A549 treated with Hydrocortisone at 1 μM for 4 hours (cell line): ENCODE data around the gene FGF11. TPM values are rescaled to one million over a fixed set of nuclear protein-coding genes. Genes with fewer than 3 reads are reported as not detected.

ENCODE experiments used
- total RNA-seq: library from RNA; stranded (reverse); fragments of 200-300 nt; extraction: Qiagen RNA extraction; gene quantifications from 5 replicates; pipeline ENCODE4 v1.2.3, GENCODE V29; 2022

The FGF11 gene
- 0.93 to 1.1 TPM (median 1.0 TPM) in 5 replicates for total RNA-seq

GRCh38 chr17:7439462-7440112, at the start of gene FGF11:
TSS of gene FGF11 (plus strand) at chr17:7439512. CDS start at chr17:7439621, 109 bp downstream.

GRCh38 chr17:7394452-7395191, 44.7 kb upstream of the FGF11 start, which contains the start of gene PLSCR3:
TSS of gene PLSCR3 (minus strand) at chr17:7394525. CDS start at chr17:7394110, 415 bp downstream.

GRCh38 chr17:7403977-7404736, 35.2 kb upstream of the FGF11 start, which contains the start of gene TMEM256:
TSS of gene TMEM256 (minus strand) at chr17:7404097. CDS start at chr17:7404084, 13 bp downstream.

GRCh38 chr17:7407485-7408251, 31.6 kb upstream of the FGF11 start, which contains the start of gene NLGN2:
TSS of gene NLGN2 (plus strand) at chr17:7407845. CDS start at chr17:7408256, 411 bp downstream.

GRCh38 chr17:7419819-7420610, 19.3 kb upstream of the FGF11 start, which contains the start of gene SPEM1:
TSS of gene SPEM1 (plus strand) at chr17:7420324. CDS start at chr17:7420385, 61 bp downstream.

GRCh38 chr17:7425316-7425715, 14.0 kb upstream of the FGF11 start, which contains the start of gene SPEM2:
TSS of gene SPEM2 (plus strand) at chr17:7425616. CDS start at chr17:7425689, 73 bp downstream.

GRCh38 chr17:7428557-7428956, 10.8 kb upstream of the FGF11 start, which contains the start of gene SPEM3:
TSS of gene SPEM3 (plus strand) at chr17:7428857. CDS start at chr17:7428903, 46 bp downstream.

GRCh38 chr17:7444682-7445618, 5.6 kb downstream of the FGF11 start, which contains the start of gene CHRNB1:
TSS of gene CHRNB1 (plus strand) at chr17:7445061. CDS start at chr17:7445128, 67 bp downstream.

GRCh38 chr17:7479213-7480088, 40.1 kb downstream of the FGF11 start, which contains the start of gene ZBTB4:
TSS of gene ZBTB4 (minus strand) at chr17:7479631. CDS start at chr17:7466801, 12,830 bp downstream.

GRCh38 chr17:7481275-7481674, 42.0 kb downstream of the FGF11 start, which contains the start of gene SLC35G6:
TSS of gene SLC35G6 (plus strand) at chr17:7481446. CDS start at chr17:7481517, 71 bp downstream.

GRCh38 chr17:7484067-7484918, 45.0 kb downstream of the FGF11 start, which contains the start of gene POLR2A:
TSS of gene POLR2A (plus strand) at chr17:7484366.

Other genes starting within 250 kb of the FGF11 start
- 5.7 to 7.8 TPM (median 6.6 TPM) in 5 replicates for gene DLG4, start 219.7 kb upstream of the FGF11 start, total RNA-seq
- 322 to 414 TPM (median 394 TPM) in 5 replicates for gene ACADVL, start 219.6 kb upstream of the FGF11 start, total RNA-seq
- 37.0 to 41.9 TPM (median 40.1 TPM) in 5 replicates for gene DVL2, start 205.0 kb upstream of the FGF11 start, total RNA-seq
- gene PHF23, start 200.1 kb upstream of the FGF11 start, total RNA-seq: 89.8 to 111 TPM (median 96.3 TPM) in 5 replicates
- gene GABARAP, start 197.1 kb upstream of the FGF11 start, total RNA-seq: 685 to 777 TPM (median 698 TPM) in 5 replicates
- 222 to 242 TPM (median 228 TPM) in 5 replicates for gene CTDNEP1, start 187.8 kb upstream of the FGF11 start, total RNA-seq
- 125 to 155 TPM (median 140 TPM) in 5 replicates for gene ELP5, start 187.3 kb upstream of the FGF11 start, total RNA-seq
- 2.2 to 3.7 TPM (median 2.6 TPM) in 5 replicates for gene CLDN7, start 177.0 kb upstream of the FGF11 start, total RNA-seq
- gene SLC2A4, start 157.8 kb upstream of the FGF11 start, total RNA-seq: 0.39 to 0.59 TPM (median 0.50 TPM) in 5 replicates
- gene YBX2, start 144.9 kb upstream of the FGF11 start, total RNA-seq: 0.43 to 0.55 TPM (median 0.44 TPM) in 5 replicates
- 1,618 to 1,808 TPM (median 1,704 TPM) in 5 replicates for gene EIF5A, start 131.9 kb upstream of the FGF11 start, total RNA-seq
- gene GPS2, start 124.2 kb upstream of the FGF11 start, total RNA-seq: 73.9 to 101 TPM (median 95.3 TPM) in 5 replicates
- 26.4 to 30.2 TPM (median 28.4 TPM) in 5 replicates for gene NEURL4, start 110.2 kb upstream of the FGF11 start, total RNA-seq
- gene ACAP1, start 103.0 kb upstream of the FGF11 start, total RNA-seq: 1.2 to 3.9 TPM (median 3.1 TPM) in 5 replicates
- 10.5 to 13.8 TPM (median 12.9 TPM) in 5 replicates for gene KCTD11, start 87.3 kb upstream of the FGF11 start, total RNA-seq
- not detected in 5 replicates for gene TMEM95, start 84.4 kb upstream of the FGF11 start, total RNA-seq
- 1.4 to 2.1 TPM (median 1.7 TPM) in 5 replicates for gene TNK1, start 58.4 kb upstream of the FGF11 start, total RNA-seq
- gene PLSCR3, start 45.0 kb upstream of the FGF11 start, total RNA-seq: 38.8 to 44.7 TPM (median 42.7 TPM) in 5 replicates
- 171 to 224 TPM (median 215 TPM) in 5 replicates for gene TMEM256, start 35.4 kb upstream of the FGF11 start, total RNA-seq
- gene NLGN2, start 31.7 kb upstream of the FGF11 start, total RNA-seq: 12.7 to 19.0 TPM (median 15.5 TPM) in 5 replicates
- gene SPEM1, start 19.2 kb upstream of the FGF11 start, total RNA-seq: 0.08 to 0.13 TPM in 2 of 5 replicates, not detected in the others
- not detected in 5 replicates for gene SPEM2, start 13.9 kb upstream of the FGF11 start, total RNA-seq
- 0.02 to 0.03 TPM in 2 of 5 replicates, not detected in the others for gene SPEM3, start 10.7 kb upstream of the FGF11 start, total RNA-seq
- 10.1 to 14.8 TPM (median 13.3 TPM) in 5 replicates for gene TMEM102, start 4.1 kb upstream of the FGF11 start, total RNA-seq
- 7.0 to 11.7 TPM (median 9.1 TPM) in 5 replicates for gene CHRNB1, start 5.5 kb downstream of the FGF11 start, total RNA-seq
- gene ZBTB4, start 40.1 kb downstream of the FGF11 start, total RNA-seq: 20.4 to 26.9 TPM (median 24.8 TPM) in 5 replicates
- not detected in 5 replicates for gene SLC35G6, start 41.9 kb downstream of the FGF11 start, total RNA-seq
- 70.3 to 86.1 TPM (median 78.6 TPM) in 5 replicates for gene POLR2A, start 44.9 kb downstream of the FGF11 start, total RNA-seq
- gene TNFSF12, start 109.5 kb downstream of the FGF11 start, total RNA-seq: 9.9 to 13.2 TPM (median 11.0 TPM) in 5 replicates
- 0.78 to 1.1 TPM (median 0.91 TPM) in 5 replicates for gene TNFSF13, start 119.2 kb downstream of the FGF11 start, total RNA-seq
- 88.8 to 103 TPM (median 95.8 TPM) in 5 replicates for gene SENP3, start 122.4 kb downstream of the FGF11 start, total RNA-seq
- 25.7 to 33.1 TPM (median 28.3 TPM) in 5 replicates for gene CD68, start 140.1 kb downstream of the FGF11 start, total RNA-seq
- gene MPDU1, start 144.3 kb downstream of the FGF11 start, total RNA-seq: 109 to 162 TPM (median 117 TPM) in 5 replicates
- gene SOX15, start 150.6 kb downstream of the FGF11 start, total RNA-seq: 0.16 to 0.36 TPM (median 0.25 TPM) in 5 replicates
- gene FXR2, start 175.4 kb downstream of the FGF11 start, total RNA-seq: 52.5 to 56.7 TPM (median 54.4 TPM) in 5 replicates
- 60.0 to 88.9 TPM (median 79.2 TPM) in 5 replicates for gene SAT2, start 188.3 kb downstream of the FGF11 start, total RNA-seq
- 0.35 to 0.85 TPM (median 0.60 TPM) in 5 replicates for gene SHBG, start 190.6 kb downstream of the FGF11 start, total RNA-seq
- gene ATP1B2, start 211.4 kb downstream of the FGF11 start, total RNA-seq: 0.15 to 0.37 TPM (median 0.27 TPM) in 5 replicates
- gene TP53, start 248.0 kb downstream of the FGF11 start, total RNA-seq: 42.4 to 47.4 TPM (median 42.4 TPM) in 5 replicates
- gene WRAP53, start 249.0 kb downstream of the FGF11 start, total RNA-seq: 33.5 to 44.7 TPM (median 38.0 TPM) in 5 replicates